Measurements from ENCODE around the gene COG8.

- TF ChIP-seq FOXJ2 (tag; IDR thresholded peaks at IDR 0.05) (no peak), MAFG (tag; conservative IDR thresholded peaks at IDR 0.05) (no peak), ERF (CRISPR knock-in tag; IDR thresholded peaks at IDR 0.05) (no peak), ZNF431 (CRISPR knock-in tag; IDR thresholded peaks at IDR 0.05) (no peak), ZBTB2 (IDR thresholded peaks at IDR 0.05) (no peak), ESRRA (IDR thresholded peaks at IDR 0.05; ENCODE audit: borderline replicate concordance, low read depth) (no peak), TAF9B (IDR thresholded peaks at IDR 0.05; ENCODE audit: partially characterized antibody) (no peak), GATA2 (CRISPR knock-in tag; IDR thresholded peaks at IDR 0.05) (no peak)
- TF ChIP-seq, protein P1, sequence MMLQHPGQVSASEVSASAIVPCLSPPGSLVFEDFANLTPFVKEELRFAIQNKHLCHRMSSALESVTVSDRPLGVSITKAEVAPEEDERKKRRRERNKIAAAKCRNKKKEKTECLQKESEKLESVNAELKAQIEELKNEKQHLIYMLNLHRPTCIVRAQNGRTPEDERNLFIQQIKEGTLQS (IDR thresholded peaks at IDR 0.05): no peak
- TF ChIP-seq, protein P1 (CRISPR knock-in tag; conservative IDR thresholded peaks at IDR 0.05): no peak
Measured at GRCh38 chr16:69301187-69301586, 38.2 kb downstream of the COG8 start.

Measured in K562 (cell line).